ENCODE results near the gene ARL15.

Gene ARL15

DNA sequence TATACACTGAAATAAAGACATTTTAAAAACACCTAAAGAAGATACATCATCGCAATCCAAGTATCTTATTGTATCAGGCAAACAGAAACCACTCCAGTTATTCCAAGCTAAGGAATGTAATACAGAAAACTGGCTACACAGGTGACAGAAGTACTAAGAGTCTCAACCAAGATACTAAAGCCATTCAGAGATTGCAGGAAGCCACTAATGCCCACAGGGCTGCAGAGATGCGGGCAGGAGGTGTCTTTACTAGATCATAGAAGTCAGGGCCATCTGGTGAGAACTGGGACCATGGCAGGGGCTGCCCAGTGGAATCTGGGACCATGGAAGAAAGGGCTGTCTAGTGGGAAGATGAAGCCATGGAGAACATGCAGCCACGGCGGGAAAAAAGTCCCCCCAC is 384.3 kb downstream of the ARL15 start:
- Mint-ChIP-seq H3K27me3 (no peaks in the 10 kb centered on the region), H3K9me3 (no peaks in the 10 kb centered on the region), H3K4me1 (no peaks in the 10 kb centered on the region), H3K36me3 (peaks cover 2% of the 10 kb centered on the region), H3K4me3 (no peak overlapping the region), H3K27ac (no peak overlapping the region)

DNA sequence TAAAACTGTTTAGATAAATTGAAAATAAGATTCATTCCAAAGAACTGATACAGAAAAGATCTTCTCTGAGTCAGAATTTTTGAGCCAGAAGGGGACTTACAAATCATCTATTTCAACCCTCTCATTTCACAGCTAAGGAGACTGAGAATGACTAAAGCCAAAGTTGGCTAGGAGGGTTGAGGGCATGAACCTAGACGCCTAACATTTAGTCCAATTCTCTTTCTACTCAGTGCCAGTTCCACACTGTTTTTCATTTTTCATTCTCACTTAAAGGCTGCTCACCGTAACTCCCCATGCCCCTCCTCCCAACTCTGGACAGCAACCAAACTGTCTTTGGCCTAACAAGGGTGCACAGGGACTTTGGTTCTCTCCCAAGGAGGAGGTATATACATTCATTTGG is 386.0 kb downstream of the ARL15 start:
- no peaks in the 10 kb centered on the region for H3K4me1 Mint-ChIP-seq
- H3K27ac Mint-ChIP-seq, result no peak overlapping the region
- H3K36me3 Mint-ChIP-seq, result peaks cover 2% of the 10 kb centered on the region
- no peaks in the 10 kb centered on the region for H3K27me3 Mint-ChIP-seq
- H3K4me3 Mint-ChIP-seq, result no peak overlapping the region
- no peaks in the 10 kb centered on the region for H3K9me3 Mint-ChIP-seq

DNA sequence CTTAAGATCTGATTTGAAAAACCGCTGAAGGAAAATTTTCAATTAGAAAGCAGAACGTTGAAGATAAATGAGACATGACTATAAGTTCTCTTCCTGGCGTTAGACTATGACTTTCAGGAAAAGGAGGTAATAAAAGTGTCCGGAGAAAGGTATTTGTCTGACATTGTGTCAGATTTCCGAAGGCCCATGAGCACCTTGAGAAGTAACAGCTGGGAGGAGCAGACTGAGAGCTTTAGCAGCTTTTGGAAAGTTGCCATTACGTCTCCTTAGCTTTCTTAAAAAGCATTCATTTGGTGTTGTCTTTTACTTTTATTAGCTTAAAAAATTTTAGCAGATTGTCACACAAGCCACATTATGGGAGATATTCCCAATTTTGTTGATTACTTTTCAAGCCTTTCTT is 386.4 kb downstream of the ARL15 start:
- Mint-ChIP-seq H3K27ac (no peak overlapping the region), H3K27me3 (no peaks in the 10 kb centered on the region), H3K4me1 (no peaks in the 10 kb centered on the region), H3K36me3 (peaks cover 2% of the 10 kb centered on the region), H3K4me3 (no peak overlapping the region), H3K9me3 (no peaks in the 10 kb centered on the region)

DNA sequence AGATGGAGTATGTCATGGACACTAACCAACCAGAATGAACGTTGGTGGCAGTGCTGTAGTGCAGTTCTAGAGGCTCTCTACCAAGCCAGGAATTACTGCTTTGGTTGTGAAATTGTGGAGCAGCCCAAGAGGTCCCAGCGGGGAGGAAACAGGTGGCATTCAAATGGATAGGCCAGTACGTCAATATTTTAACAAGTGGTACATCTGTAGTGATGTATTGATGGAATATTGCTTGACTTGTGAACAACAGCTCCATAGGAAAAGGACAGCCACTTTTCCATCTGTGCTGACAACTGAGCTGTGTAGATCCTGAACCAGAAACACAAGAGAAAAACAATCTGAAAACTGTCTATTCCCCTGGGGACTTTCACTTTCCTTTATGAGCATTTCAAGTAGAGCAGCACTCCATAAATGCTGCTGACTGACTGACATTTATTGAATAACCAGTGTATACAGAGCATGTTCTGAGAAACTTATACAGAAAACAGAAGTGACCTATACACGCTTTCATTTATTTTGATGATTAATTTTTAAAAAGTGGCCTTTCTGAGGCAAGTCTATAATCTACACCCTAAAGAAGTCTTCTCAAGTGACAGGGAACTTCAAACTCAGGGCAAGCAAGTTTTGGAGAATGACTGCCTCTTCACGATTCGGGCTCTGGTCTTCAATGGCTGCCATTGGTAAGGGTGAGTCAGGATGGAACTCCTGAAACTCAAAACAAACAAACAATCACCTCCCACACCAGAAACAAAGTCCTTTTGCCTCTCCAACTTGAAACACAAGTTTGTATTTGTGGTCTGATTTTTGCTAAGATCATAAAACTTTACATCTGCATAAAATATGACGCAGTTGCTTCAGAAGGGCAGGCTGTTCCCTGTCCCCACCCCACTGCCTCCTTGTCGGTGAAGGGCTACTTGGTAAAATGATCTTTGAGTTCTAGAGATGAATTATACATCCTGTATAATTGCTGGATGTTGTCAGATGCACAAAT is 387.6 kb downstream of the ARL15 start:
- Mint-ChIP-seq H3K27me3 (no peaks in the 10 kb centered on the region), H3K4me3 (no peak overlapping the region), H3K27ac (no peak overlapping the region), H3K4me1 (no peaks in the 10 kb centered on the region), H3K9me3 (no peaks in the 10 kb centered on the region), H3K36me3 (peaks cover under 1% of the 10 kb centered on the region)

DNA sequence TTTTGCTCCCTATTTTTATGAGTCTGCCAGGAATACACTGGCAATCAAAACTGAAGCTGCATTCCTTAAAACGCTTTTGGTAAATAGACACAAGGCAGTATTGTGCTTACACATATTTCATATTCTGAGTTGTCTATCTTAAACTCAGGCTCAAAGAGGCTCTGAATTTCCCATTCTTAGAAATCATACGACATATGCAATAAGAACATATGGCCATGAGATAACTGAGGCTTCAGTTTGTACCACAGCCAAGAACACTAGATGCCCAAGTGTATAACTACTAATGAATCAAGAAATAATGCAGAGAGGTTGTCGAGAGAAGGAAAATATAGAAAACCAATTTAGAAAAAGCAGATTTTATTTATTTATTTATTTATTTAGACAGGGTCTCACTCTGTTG is 392.5 kb downstream of the ARL15 start:
- no peak overlapping the region for H3K4me3 Mint-ChIP-seq
- no peaks in the 10 kb centered on the region for H3K27me3 Mint-ChIP-seq
- H3K27ac Mint-ChIP-seq, result no peak overlapping the region
- no peaks in the 10 kb centered on the region for H3K9me3 Mint-ChIP-seq
- H3K36me3 Mint-ChIP-seq, result peaks cover 1% of the 10 kb centered on the region
- no peaks in the 10 kb centered on the region for H3K4me1 Mint-ChIP-seq

DNA sequence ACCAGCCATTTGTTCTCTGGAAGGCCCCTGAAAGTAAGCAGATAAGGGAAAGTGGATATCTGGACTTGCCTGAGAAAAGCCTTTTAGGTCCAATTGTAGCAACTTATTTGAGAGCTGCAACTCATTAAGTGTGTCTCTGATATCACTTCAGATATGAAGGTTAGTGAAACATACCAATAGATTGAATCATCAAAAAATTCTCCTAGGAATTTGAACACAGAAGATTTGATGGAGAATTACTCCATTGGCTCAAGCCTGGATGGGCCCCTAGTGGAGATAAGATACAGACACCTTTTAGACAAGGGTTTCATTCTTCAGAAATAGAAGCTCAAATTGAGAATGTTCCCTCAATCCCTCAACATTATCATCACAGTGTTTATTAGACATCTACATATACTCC is 393.3 kb downstream of the ARL15 start:
- H3K27ac Mint-ChIP-seq, result no peak overlapping the region
- H3K36me3 Mint-ChIP-seq, result peaks cover 1% of the 10 kb centered on the region
- no peaks in the 10 kb centered on the region for H3K4me1 Mint-ChIP-seq
- no peaks in the 10 kb centered on the region for H3K27me3 Mint-ChIP-seq
- no peaks in the 10 kb centered on the region for H3K9me3 Mint-ChIP-seq
- no peak overlapping the region for H3K4me3 Mint-ChIP-seq

DNA sequence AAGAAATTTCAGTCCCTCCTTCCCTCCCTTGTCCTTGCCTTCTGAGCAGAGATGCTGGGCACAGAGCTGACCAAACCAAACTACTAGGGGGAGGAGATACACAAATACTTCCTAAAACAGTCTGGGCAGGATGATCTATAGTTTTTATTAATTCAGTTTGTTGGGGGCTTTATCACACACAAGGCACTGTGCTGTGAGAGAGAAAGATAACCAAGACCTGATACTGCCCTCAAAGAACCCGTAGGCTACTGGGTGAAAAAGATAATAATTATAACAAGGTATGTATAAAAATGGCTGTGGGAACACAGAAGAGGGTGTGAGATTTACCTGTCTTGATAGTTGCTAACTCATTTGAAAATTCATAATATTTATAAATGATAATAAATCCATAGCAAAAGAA is 395.3 kb downstream of the ARL15 start:
- Mint-ChIP-seq H3K27ac (no peak overlapping the region), H3K27me3 (no peaks in the 10 kb centered on the region), H3K36me3 (peaks cover 1% of the 10 kb centered on the region), H3K4me3 (no peak overlapping the region), H3K4me1 (no peaks in the 10 kb centered on the region), H3K9me3 (no peaks in the 10 kb centered on the region)

DNA sequence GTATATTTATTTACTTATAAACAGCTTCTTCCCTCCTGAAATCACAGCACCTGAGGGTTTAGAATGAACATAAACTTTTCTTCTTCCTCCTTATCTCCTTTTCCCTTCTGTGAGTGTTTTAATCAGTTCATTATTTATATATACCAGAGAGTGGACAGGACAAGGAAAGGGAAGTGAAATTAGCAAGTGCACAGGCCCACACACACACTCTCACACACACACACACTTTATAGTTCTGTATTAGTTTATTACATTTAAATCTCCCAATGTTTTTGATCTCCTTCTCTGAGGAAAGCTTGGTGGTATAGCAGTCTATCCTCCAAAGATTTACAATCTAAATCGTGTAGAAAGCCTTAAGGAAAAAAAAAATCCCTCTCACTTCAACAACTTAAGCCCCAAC is 396.4 kb downstream of the ARL15 start:
- Mint-ChIP-seq H3K4me3 (no peak overlapping the region), H3K36me3 (peaks cover 1% of the 10 kb centered on the region), H3K27me3 (no peaks in the 10 kb centered on the region), H3K4me1 (no peaks in the 10 kb centered on the region), H3K27ac (no peak overlapping the region), H3K9me3 (no peaks in the 10 kb centered on the region)

DNA sequence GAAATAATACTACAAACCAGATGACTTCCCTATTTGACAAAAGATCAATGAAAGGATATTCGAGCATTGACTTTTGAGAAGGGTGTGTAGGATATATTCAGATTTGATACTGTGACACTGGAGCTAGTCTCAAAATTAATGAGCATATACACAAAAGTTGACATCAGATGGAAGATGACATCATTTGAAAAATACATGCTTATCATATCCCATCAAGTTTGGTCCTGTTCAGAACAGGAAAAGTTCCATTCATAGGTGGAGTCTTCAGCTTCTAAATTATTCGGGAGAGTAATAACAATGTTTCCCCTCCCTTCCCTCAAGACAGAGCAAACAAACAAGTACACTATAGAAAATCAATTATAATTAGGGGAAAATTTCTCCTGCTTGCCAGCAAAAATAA is 401.6 kb downstream of the ARL15 start:
- no peaks in the 10 kb centered on the region for H3K4me1 Mint-ChIP-seq
- H3K36me3 Mint-ChIP-seq, result peaks cover 8% of the 10 kb centered on the region
- H3K4me3 Mint-ChIP-seq, result no peak overlapping the region
- no peaks in the 10 kb centered on the region for H3K9me3 Mint-ChIP-seq
- no peak overlapping the region for H3K27ac Mint-ChIP-seq
- no peaks in the 10 kb centered on the region for H3K27me3 Mint-ChIP-seq

DNA sequence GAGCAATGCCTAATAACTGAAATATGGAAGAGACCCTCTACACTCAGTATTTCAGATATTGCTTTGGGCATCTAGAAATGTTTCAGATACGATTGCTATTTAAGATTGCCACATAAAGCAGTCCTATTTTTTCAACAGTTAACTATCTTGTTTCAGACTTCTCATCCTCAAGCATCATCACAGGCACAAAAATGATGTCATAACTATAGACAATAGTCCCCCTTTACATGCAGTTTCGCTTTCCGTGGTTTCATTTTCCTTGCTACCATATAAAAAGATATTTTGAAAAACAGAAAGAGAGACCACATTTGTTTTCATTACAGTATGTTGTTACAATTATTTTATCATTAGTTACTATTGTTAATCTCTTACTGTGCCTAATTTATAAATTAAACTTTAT is 402.5 kb downstream of the ARL15 start:
- H3K27ac Mint-ChIP-seq, result no peak overlapping the region
- H3K9me3 Mint-ChIP-seq, result no peaks in the 10 kb centered on the region
- no peaks in the 10 kb centered on the region for H3K4me1 Mint-ChIP-seq
- no peaks in the 10 kb centered on the region for H3K27me3 Mint-ChIP-seq
- H3K4me3 Mint-ChIP-seq, result no peak overlapping the region
- H3K36me3 Mint-ChIP-seq, result peaks cover 8% of the 10 kb centered on the region

DNA sequence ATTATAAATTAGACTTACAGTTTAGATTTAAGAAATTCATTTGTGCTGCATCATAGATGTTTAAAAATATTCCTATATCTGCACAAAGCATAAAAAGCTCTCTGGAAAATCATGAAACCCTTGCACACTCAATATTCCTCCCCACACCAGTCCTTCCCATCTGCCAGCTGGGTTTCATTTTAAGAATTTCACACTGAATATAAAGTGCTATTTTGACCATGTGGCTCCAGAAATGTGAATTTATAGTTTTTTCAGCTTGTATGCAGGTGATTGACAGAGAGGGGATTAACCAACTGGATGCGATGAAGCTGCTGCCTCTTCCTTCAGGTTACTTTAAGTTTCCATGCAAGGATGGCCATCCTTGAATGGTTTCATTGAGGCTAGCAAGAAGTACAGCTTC is 403.6 kb downstream of the ARL15 start:
- H3K36me3 Mint-ChIP-seq, result peaks cover 8% of the 10 kb centered on the region
- H3K27me3 Mint-ChIP-seq, result no peaks in the 10 kb centered on the region
- no peaks in the 10 kb centered on the region for H3K4me1 Mint-ChIP-seq
- no peaks in the 10 kb centered on the region for H3K9me3 Mint-ChIP-seq
- no peak overlapping the region for H3K4me3 Mint-ChIP-seq
- no peak overlapping the region for H3K27ac Mint-ChIP-seq

DNA sequence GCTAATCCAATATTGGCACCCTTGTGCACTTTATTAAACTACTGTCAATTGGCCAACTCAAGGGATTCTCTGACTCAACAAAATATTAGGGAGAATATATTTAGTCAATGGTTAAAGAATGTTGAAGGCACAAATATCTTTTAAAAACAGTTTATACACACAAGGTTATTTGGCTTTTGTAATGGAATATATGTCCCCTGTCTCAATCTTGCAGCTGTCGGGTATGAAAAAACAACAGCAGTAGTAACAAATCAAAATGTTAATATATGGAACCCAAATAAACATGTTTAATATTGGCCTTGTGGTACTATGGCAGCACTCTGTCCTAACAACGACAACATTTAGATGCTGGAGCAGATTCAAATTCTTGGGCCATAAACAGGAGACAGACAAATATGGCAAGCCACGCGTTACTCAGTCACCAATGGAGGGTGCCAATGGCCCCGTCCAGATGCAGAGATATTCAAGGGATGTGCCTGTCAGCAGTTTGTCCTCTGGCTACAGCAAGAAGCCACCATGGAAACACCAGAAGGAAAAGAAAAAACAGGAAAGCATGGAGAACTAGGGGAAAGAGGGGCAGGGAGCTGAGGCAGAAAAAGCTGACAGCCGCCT is 408.0 kb downstream of the ARL15 start:
- H3K27me3 Mint-ChIP-seq, result no peaks in the 10 kb centered on the region
- H3K36me3 Mint-ChIP-seq, result peaks cover 10% of the 10 kb centered on the region
- no peak overlapping the region for H3K4me3 Mint-ChIP-seq
- no peaks in the 10 kb centered on the region for H3K4me1 Mint-ChIP-seq
- H3K27ac Mint-ChIP-seq, result no peak overlapping the region
- no peaks in the 10 kb centered on the region for H3K9me3 Mint-ChIP-seq

DNA sequence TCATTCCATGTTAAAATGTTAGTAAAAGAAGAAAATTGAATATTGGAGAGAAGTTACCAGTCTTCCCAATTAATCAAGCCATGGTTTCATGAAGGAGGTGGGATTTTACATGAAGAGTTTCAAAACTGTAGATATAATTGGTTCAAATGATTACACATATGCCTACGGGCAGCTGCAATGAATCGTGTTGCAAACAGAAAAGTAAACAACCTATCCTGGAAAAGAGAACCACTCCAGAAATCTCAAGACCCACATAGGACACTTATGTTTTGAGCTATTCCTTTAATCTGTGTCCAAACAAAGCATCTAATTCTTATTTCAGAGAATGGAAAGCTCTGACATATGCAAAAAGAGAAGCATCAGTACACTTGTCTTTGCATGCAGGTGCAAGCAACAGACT is 409.7 kb downstream of the ARL15 start:
- H3K27ac Mint-ChIP-seq, result no peak overlapping the region
- H3K4me1 Mint-ChIP-seq, result no peaks in the 10 kb centered on the region
- no peaks in the 10 kb centered on the region for H3K27me3 Mint-ChIP-seq
- H3K9me3 Mint-ChIP-seq, result no peaks in the 10 kb centered on the region
- H3K4me3 Mint-ChIP-seq, result no peak overlapping the region
- H3K36me3 Mint-ChIP-seq, result peaks cover 9% of the 10 kb centered on the region

DNA sequence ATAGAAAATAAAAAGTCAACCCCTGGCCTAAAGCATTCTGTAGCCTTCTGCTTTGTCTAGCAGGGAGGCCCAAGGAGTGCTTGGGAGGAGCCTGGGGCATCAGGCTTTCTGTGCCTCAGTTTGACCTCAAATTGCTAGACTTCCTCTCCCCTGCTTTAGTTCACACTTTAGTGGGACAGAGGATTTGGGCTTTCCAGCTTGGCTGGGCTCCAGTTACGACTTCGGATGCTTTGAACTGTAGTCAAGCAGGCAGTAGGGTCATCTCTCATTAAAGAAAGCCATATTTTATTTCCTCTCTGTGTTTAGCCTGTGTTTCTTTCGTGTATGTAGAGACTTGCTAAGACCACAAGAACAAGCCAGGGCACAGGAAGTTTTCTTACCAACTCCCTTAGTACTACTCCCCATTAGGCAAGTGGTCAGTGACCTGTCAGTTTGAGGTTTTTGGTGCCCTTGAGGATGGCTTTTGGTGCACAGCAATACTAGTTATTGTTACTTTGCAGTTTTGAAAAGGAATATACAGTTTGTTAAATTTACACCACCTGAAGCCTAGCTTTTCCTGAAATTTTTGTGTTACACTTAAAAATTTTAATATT is 415.2 kb downstream of the ARL15 start:
- Mint-ChIP-seq H3K27me3 (no peaks in the 10 kb centered on the region), H3K4me1 (no peaks in the 10 kb centered on the region), H3K27ac (no peak overlapping the region), H3K4me3 (no peak overlapping the region), H3K9me3 (no peaks in the 10 kb centered on the region), H3K36me3 (peaks cover 9% of the 10 kb centered on the region)

DNA sequence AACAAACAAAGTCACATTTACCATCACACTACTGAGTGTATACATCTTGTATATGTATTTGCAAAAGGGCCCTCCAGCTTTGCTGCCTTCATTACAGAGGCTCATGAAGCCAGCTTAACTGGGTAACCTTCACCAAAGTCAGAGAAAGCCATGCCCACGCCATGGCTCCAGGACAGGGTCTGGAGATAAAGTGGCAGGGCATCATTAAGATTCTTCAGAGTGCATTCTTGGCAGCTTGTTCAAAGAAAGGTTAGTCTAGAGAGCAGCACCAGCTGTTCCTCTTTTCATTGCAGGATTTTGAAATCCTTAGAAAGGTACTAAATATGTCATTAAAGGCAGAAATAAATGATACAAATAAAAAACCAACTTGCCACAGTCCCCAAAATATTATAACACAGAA is 416.7 kb downstream of the ARL15 start:
- peaks cover 6% of the 10 kb centered on the region for H3K36me3 Mint-ChIP-seq
- no peak overlapping the region for H3K4me3 Mint-ChIP-seq
- no peak overlapping the region for H3K27ac Mint-ChIP-seq

DNA sequence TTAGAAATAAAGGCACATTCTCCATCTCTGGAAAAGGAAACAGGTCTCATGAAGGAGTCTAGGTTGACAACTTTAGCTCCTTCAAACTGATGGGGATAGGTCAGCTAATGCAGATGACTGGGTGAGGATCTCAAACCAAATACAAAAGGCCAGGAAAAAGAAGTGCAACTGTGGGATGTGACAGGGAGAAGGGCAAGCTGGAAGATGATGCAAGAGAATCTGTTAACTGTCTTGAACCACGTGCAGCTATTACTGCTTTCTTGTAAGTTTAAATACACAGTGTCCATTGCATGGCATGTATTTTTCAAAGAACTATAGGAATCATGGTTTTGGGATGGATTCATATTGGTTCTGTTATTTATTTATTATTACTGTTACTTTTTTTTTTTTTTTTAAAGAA is 418.1 kb downstream of the ARL15 start:
- Mint-ChIP-seq H3K27me3 (no peaks in the 10 kb centered on the region), H3K9me3 (no peaks in the 10 kb centered on the region), H3K4me3 (no peak overlapping the region), H3K36me3 (peaks cover 6% of the 10 kb centered on the region), H3K27ac (no peak overlapping the region), H3K4me1 (no peaks in the 10 kb centered on the region)

More for the DNA sequence above, 416.7 kb downstream of the ARL15 start:
- Mint-ChIP-seq H3K4me1 (no peaks in the 10 kb centered on the region), H3K27me3 (no peaks in the 10 kb centered on the region), H3K9me3 (no peaks in the 10 kb centered on the region)
